AG04449 (cell line): ENCODE results near the gene ADAM8.

Experiments
- CTCF ChIA-PET: fragments of 350-600 bp; formaldehyde crosslinking; extraction: SDS; loops from one replicate; lab custom pipeline; 2021; ENCODE audit warnings: antibody characterized with exemption; lab: Yijun Ruan, JAX
- POLR2A ChIA-PET: fragments of 400-600, 350-600 bp; formaldehyde crosslinking; extraction: SDS; loops from one replicate; lab custom pipeline; 2020; ENCODE audit warnings: antibody characterized with exemption, inconsistent platforms; lab: Yijun Ruan, JAX
- DNase-seq: peaks from one replicate; pipeline ENCODE4 v3.0.0-alpha.2; 2010; ENCODE audit warnings: low read depth, low spot score
- H3K4me3 ChIP-seq: 2 replicates; pipeline ENCODE4 v1.5.1; 2011; ENCODE audit warnings: low read depth, mild to moderate bottlenecking, control low read depth, low read length
- CTCF ChIP-seq: IDR thresholded peaks from one replicate; pipeline ENCODE4 v1.5.1; 2011; ENCODE audit warnings: mild to moderate bottlenecking, moderate library complexity, low read length, control low read depth, inconsistent platforms; ENCODE audit not compliant: insufficient read depth; ENCODE audit errors: missing control alignments

The ADAM8 gene

GRCh38 chr10:133230387-133231195, 46.1 kb downstream of the ADAM8 start:
- no peak for DNase-seq
- ChIA-PET CTCF (no interaction called here), POLR2A (no interaction called here)
- no peak overlapping the region for H3K4me3 ChIP-seq
- no peak for TF ChIP-seq CTCF

- ChIA-PET CTCF (no interaction called here), POLR2A (no interaction called here)
- no peak for TF ChIP-seq CTCF
- no peak within 1 kb of the TSS for H3K4me3 ChIP-seq
- no peak for DNase-seq
Observed at GRCh38 chr10:133230044-133230361, 46.7 kb downstream of the ADAM8 start, which contains the start of gene UTF1. UTF1 (plus strand) TSS chr10:133230217; CDS start chr10:133230289, 72 bp downstream.

- CTCF ChIA-PET, result no interaction called here
- DNase-seq, result no peak
- TF ChIP-seq CTCF, result no peak
- POLR2A ChIA-PET, result no interaction called here
- H3K4me3 ChIP-seq, result no peak overlapping the region
Observed at GRCh38 chr10:133229265-133230043, 47.2 kb downstream of the ADAM8 start.

GRCh38 chr10:133227256-133227655, 49.4 kb downstream of the ADAM8 start:
- POLR2A ChIA-PET, result no interaction called here
- no peak for TF ChIP-seq CTCF
- no peak overlapping the region for H3K4me3 ChIP-seq
- CTCF ChIA-PET, result no interaction called here
- no peak for DNase-seq

GRCh38 chr10:133226251-133226808, 50.3 kb downstream of the ADAM8 start:
- H3K4me3 ChIP-seq, result no peak overlapping the region
- no peak for DNase-seq
- no peak for TF ChIP-seq CTCF
- POLR2A ChIA-PET, result no interaction called here
- CTCF ChIA-PET, result no interaction called here

GRCh38 chr10:133225707-133226191, 50.9 kb downstream of the ADAM8 start:
- CTCF ChIA-PET, result no interaction called here
- POLR2A ChIA-PET, result no interaction called here
- no peak overlapping the region for H3K4me3 ChIP-seq
- no peak for DNase-seq
- TF ChIP-seq CTCF, result no peak
